Thyroid gland (tissue), 4 donors: Measurements from ENCODE around the gene ZNF665. TPM values are rescaled to one million over a fixed set of nuclear protein-coding genes. Genes with fewer than 3 reads are reported as not detected.
"Not testable (repeated sequence)": the region's sequence is repeated elsewhere in the genome, so short reads cannot be mapped to it uniquely, and the experiment has no call there.

ENCODE experiments used
- DNase-seq, 2 donors: peaks; one replicate each; pipeline ENCODE4 v3.0.0-alpha.2; 2019
- H3K27ac ChIP-seq, 3 donors: fragments of 200-600 bp; sonication (generic); 1 replicate in 2 of 3; 2 replicates in 1 of 3; pipeline ENCODE4 v1.5.1; 2016 to 2019; ENCODE audit warnings: mild to moderate bottlenecking in 1 of 3, moderate library complexity in 1 of 3
- H3K27me3 ChIP-seq: fragments of 200-600 bp; sonication (generic); one replicate; pipeline ENCODE4 v1.5.1; 2019
- H3K36me3 ChIP-seq, 2 donors: fragments of 200-600 bp; sonication (generic); one replicate each; pipeline ENCODE4 v1.5.1; 2016 to 2019
- H3K4me1 ChIP-seq, 2 donors: fragments of 200-600 bp; sonication (generic); one replicate each; pipeline ENCODE4 v1.5.1; 2017 to 2019
- H3K4me3 ChIP-seq, 3 donors: fragments of 200-600 bp; sonication (generic); replicated peaks in 1 of 3; 1 replicate in 2 of 3; 2 replicates in 1 of 3; pipeline ENCODE4 v1.5.1; 2016; ENCODE audit warnings: mild to moderate bottlenecking in 1 of 3
- H3K9me3 ChIP-seq: fragments of 200-600 bp; sonication (generic); one replicate; pipeline ENCODE4 v1.5.1; 2017
- POLR2A ChIP-seq, 2 donors: fragments of 450-650 bp; IDR thresholded peaks; one replicate each; pipeline ENCODE4 v1.6.1; 2017; ENCODE audit warnings: antibody characterized with exemption in 2 of 2, mild to moderate bottlenecking in 2 of 2, moderate library complexity in 1 of 2
- WGBS, 2 donors: methylation state at CpG; one replicate each; pipeline ENCODE4 v1.1.5; 2017; 5-methylcytosine and 5-hydroxymethylcytosine counted together
- intact Hi-C: fragments of 100-400 bp; cut with DNase I; formaldehyde crosslinking; loops from one replicate; pipeline ENCODE4 v1.15.1; 2023
- total RNA-seq, 4 donors: library from RNA; depleted of rRNA; stranded (reverse); fragments of >200 nt; gene quantifications; one replicate each; pipeline ENCODE4 v1.2.3, GENCODE V29; 2016
- TF ChIP-seq, protein P1 (sequence below), 6 experiments: fragments of 200-600 bp in 3 of 6; fragments of 450-650 bp in 3 of 6; sonication (generic) in 3 of 6; IDR thresholded peaks; one replicate each; pipeline ENCODE4 v1.5.1; 2016 to 2019; ENCODE audit warnings: antibody characterized with exemption in 6 of 6, mild to moderate bottlenecking in 2 of 6, inconsistent platforms in 1 of 6, moderate library complexity in 1 of 6

Gene ZNF665
- total RNA-seq, 4 donors from 2014 or later = 4.3 to 9.9 (median 7.3) TPM

DNA sequence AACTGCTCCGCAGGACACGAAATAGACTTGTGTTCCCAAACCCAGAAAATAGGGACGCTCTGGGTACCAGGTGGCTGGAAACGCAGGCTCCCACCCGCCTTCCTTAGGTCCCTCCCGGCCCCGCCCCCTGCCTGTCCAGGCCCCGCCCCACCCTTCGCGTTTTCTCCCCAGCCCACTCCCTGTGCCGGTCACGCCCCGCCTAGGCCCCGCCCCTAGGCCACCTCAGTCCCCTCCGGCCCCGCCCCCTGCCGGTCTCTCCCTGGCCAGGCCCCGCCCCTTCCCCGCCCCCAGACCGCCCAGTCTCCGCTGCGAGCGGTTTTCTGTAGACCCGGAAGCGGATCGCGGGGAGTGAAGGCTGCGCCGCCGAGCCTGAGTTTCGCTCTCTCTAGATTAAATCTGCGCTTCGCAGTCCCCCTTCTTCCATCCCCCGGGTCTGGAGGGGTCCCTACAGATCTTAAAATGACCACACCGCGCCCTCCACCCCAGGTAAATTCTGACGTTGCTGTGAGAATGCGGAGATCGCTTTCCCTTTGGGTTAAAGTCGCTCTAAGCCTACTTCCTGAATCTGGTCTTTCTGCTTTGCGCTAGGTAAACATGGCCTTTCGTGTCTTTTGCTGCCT lies 3.7 kb upstream of the ZNF665 start:
- intact Hi-C loops = loop anchor here (10.0 kb wide), 2 partner anchors 168 to 548 kb away; partner anchors contain the start of gene ZNF525
- peak overlapping the region; percentile 23 to 70 (median 52) for H3K4me3 ChIP-seq

DNA sequence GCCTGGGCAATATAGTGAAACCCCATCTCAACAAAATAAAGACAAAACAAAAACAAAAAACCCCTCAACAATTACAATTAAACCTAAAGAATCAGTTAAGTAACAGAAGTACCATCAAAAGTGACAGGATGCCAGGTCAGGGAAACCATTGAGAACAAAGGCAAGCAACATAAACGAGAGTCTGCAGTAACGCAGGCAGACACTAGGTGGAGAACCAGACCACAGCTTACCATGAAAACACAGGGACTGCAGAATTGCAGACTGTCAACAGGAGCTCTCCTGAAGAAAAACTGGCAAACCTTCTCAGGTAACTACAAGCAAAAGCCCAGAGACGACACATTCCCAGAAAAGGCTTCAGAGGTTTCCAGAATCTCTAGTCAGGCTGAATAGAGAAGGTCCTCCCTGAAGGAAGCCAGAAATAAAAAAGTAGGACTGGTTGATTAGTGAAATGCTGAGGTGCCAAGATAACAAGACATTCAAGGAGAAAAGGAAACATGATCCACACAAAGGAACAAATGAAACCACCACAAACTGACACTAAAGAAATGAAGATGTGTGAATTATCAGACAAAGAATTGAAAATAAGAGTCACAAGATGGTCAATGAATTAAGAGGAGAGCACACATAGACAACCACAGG lies 2.2 kb upstream of the ZNF665 start:
- H3K9me3 ChIP-seq = no peaks in the 10 kb centered on the region
- no peak overlapping the region for H3K4me3 ChIP-seq
- WGBS, 2 donors = 0% methylated on average over 3 of the region's 3 CpGs
- H3K27ac ChIP-seq = no peak overlapping the region
- H3K4me1 ChIP-seq = peaks cover 8% of the 10 kb centered on the region in 2 donors
- no peak for TF ChIP-seq POLR2A (IDR thresholded peaks at IDR 0.05)
- TF ChIP-seq, protein P1, sequence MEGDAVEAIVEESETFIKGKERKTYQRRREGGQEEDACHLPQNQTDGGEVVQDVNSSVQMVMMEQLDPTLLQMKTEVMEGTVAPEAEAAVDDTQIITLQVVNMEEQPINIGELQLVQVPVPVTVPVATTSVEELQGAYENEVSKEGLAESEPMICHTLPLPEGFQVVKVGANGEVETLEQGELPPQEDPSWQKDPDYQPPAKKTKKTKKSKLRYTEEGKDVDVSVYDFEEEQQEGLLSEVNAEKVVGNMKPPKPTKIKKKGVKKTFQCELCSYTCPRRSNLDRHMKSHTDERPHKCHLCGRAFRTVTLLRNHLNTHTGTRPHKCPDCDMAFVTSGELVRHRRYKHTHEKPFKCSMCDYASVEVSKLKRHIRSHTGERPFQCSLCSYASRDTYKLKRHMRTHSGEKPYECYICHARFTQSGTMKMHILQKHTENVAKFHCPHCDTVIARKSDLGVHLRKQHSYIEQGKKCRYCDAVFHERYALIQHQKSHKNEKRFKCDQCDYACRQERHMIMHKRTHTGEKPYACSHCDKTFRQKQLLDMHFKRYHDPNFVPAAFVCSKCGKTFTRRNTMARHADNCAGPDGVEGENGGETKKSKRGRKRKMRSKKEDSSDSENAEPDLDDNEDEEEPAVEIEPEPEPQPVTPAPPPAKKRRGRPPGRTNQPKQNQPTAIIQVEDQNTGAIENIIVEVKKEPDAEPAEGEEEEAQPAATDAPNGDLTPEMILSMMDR (IDR thresholded peaks at IDR 0.05) = peak; percentile 80 to 97 (median 92)
- no peaks in the 10 kb centered on the region for H3K36me3 ChIP-seq
- no peaks in the 10 kb centered on the region for H3K27me3 ChIP-seq
- intact Hi-C loops = loop anchor here (10.0 kb wide), 2 partner anchors 169 to 549 kb away; partner anchors contain the start of gene ZNF525
- DNase-seq = peak; percentile 84 to 85

More for the DNA sequence above, 3.7 kb upstream of the ZNF665 start:
- peak; percentile 98 for DNase-seq
- TF ChIP-seq, protein P1 (IDR thresholded peaks at IDR 0.05) = no peak
- peak; percentile 25 to 69 for TF ChIP-seq POLR2A (IDR thresholded peaks at IDR 0.05)
- Histone ChIP-seq H3K36me3 (no peaks in the 10 kb centered on the region), H3K27me3 (no peaks in the 10 kb centered on the region), H3K4me1 (peaks cover 8% of the 10 kb centered on the region in 2 donors), H3K27ac (peak overlapping the region; percentile 58 to 81 (median 61)), H3K9me3 (no peaks in the 10 kb centered on the region)
- WGBS, 2 donors = 2 to 4% methylated on average over 22 to 29 of the region's 42 CpGs

DNA sequence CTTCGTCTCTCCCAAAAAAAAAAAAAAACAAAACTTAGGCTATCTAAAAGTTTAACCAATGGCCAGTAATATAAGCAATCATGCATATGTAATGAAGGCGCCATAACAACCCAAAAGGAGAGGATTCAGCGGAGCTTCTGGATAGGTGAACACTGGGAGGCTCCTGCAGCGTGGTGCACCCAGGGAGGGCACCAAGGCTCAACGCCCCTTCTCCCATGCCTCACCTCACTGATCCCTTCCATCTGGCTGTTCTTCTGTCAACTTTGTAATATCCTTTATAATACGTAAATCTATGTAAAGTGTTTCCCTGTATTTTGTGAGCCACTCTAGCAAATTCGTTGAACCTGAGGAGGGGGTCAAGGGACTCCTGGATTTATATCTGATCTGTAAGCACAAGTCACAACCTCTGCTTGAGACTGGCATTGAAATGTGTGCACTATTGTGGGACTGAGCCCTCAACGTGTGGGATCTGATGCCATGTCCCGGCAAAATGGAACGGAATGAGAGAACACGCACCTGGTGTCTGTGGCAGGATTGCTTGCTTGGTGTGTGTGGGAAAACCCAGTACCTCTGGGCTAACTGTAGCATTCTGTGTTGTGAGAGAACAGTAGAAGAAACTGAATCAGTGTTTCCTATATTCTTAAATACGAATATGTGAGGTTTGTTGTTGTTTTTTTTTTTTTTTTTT lies 521 bp upstream of the ZNF665 start:
- Histone ChIP-seq H3K4me1 (peaks cover 8% of the 10 kb centered on the region in 2 donors), H3K27ac (no peak overlapping the region), H3K4me3 (peak overlapping the region in 1 of 3 donors; percentile 55), H3K36me3 (no peaks in the 10 kb centered on the region), H3K9me3 (no peaks in the 10 kb centered on the region), H3K27me3 (no peaks in the 10 kb centered on the region)
- TF ChIP-seq, protein P1 (IDR thresholded peaks at IDR 0.05) = no peak
- TF ChIP-seq POLR2A (IDR thresholded peaks at IDR 0.05) = no peak
- DNase-seq = no peak
- 60 to 65% methylated on average over 12 of the region's 12 CpGs for WGBS, 2 donors
- intact Hi-C loops = loop anchor here (10.0 kb wide), 2 partner anchors 171 to 551 kb away; partner anchors contain the start of gene ZNF525

DNA sequence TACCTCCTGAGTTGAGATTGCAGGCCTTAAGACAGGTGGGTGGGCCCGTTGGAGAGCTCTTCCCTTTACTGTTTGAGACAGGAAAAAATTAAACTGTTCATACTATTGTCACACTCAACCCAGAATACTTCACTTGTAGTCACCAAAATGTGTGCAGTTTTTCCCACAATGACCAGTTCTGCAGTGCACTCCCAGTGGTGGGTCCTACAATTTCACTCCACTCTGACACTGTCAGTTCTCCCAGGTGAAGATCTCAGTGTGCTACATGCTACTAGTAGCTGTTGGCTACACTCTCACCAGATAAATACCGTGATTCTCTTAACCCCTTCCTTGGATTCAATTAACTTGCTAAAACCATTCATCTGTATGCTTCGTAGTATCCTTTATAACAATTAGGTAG lies 2.9 kb downstream of the ZNF665 start:
- intact Hi-C loops = loop anchor here (10.0 kb wide), 2 partner anchors 175 to 555 kb away; partner anchors contain the start of gene ZNF525
- WGBS, 2 donors = 91 to 94% methylated on average over 3 of the region's 3 CpGs
- Histone ChIP-seq H3K27ac (no peak overlapping the region), H3K4me1 (peaks cover 0 to 5% of the 10 kb centered on the region in 2 donors), H3K4me3 (no peak overlapping the region), H3K27me3 (no peaks in the 10 kb centered on the region), H3K9me3 (no peaks in the 10 kb centered on the region), H3K36me3 (no peaks in the 10 kb centered on the region)
- no peak for TF ChIP-seq POLR2A (IDR thresholded peaks at IDR 0.05)
- TF ChIP-seq, protein P1 (IDR thresholded peaks at IDR 0.05) = no peak
- no peak for DNase-seq

DNA sequence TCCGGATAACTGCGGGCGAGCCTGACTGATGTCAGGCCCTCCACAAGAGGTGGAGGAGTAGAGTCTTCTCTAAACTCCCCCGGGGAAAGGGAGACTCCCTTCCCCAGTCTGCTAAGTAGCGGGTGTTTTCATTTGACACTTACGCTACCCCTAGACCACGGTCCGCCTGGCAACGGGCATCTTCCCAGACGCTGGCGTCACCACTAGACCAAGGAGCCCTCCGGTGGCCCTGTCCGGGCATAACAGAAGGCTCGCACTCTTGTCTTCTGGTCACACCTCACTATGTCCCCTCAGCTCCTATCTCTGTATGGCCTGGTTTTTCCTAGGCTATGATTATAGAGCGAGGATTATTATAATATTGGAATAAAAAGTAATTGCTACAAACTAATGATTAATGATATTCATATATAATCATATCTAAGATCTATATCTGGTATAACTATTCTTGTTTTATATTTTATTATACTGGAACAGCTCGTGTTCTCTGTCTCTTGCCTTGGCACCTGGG lies 3.4 kb downstream of the ZNF665 start:
- intact Hi-C loops = loop anchor here (10.0 kb wide), 2 partner anchors 175 to 555 kb away; partner anchors contain the start of gene ZNF525
- DNase-seq = peak in 1 of 2 donors; percentile 19
- not testable (repeated sequence) for H3K9me3 ChIP-seq, H3K4me3 ChIP-seq, H3K4me1 ChIP-seq, H3K27me3 ChIP-seq, H3K36me3 ChIP-seq, H3K27ac ChIP-seq
- WGBS, 2 donors = 69 to 80% methylated on average over 11 to 12 of the region's 16 CpGs

DNA sequence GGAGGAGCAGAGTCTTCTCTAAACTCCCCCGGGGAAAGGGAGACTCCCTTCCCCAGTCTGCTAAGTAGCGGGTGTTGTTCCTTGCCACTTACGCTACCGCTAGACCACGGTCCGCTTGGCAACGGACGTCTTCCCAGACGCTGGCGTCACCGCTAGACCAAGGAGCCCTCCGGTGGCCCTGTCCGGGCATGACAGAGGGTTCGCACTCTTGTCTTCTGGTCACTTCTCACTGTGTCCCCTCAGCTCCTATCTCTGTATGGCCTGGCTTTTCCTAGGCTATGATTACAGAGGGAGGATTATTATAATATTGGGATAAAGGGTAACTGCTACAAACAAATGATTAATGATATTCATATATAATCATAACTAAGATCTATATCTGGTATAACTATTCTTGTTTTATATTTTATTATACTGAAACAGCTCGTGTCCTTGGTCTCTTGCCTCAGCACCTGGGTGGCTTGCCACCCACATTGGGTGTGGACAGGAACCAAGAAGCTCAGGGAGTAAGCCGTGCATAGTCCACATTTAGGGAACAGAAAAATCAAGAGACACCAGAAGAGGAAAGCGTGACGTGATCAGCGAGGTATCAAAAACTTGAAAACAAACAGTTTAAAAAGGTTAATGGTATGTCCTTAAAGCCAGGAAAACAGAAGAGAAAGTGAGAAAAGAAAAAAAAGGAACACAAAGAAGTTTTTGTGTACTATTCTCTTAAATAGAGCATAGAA lies 7.8 kb downstream of the ZNF665 start:
- H3K27me3 ChIP-seq, H3K4me1 ChIP-seq, H3K4me3 ChIP-seq, H3K27ac ChIP-seq, intact Hi-C loops, H3K9me3 ChIP-seq, H3K36me3 ChIP-seq, DNase-seq: not testable (repeated sequence)
- WGBS, 2 donors = 77 to 92% methylated on average over 7 to 15 of the region's 19 CpGs
